CD8-positive, alpha-beta memory T cell (primary cell): Measurements from ENCODE around the gene KLRC4. TPM values are rescaled to one million over a fixed set of nuclear protein-coding genes. Genes with fewer than 3 reads are reported as not detected.
A peak's percentile ranks its signal among the peaks of the same experiment; 100 is the strongest.
"Not testable (repeated sequence)": the region's sequence is repeated elsewhere in the genome, so short reads cannot be mapped to it uniquely, and the experiment has no call there.

Source experiments
- CTCF ChIA-PET: fragments of 350-600 bp; sonication (Branson Sonifier 250); formaldehyde crosslinking; loops from one replicate; lab custom pipeline; 2021; ENCODE audit warnings: antibody characterized with exemption; lab: Charles Lee
- POLR2A ChIA-PET: fragments of 350-600 bp; sonication (Branson Sonifier 250); formaldehyde crosslinking; loops from one replicate; lab custom pipeline; 2021; ENCODE audit warnings: antibody characterized with exemption; lab: Charles Lee
- DNase-seq, 5 donors: peaks; one replicate each; pipeline versions ENCODE4 v3.0.0 to v3.0.0-alpha.2; 2020 to 2022; ENCODE audit warnings: mixed read lengths in 1 of 5
- H3K27ac ChIP-seq: one replicate; pipeline ENCODE4 v1.7.0; 2013; ENCODE audit warnings: low read depth, mild to moderate bottlenecking, low read length, moderate library complexity
- H3K27me3 ChIP-seq: 2 replicates; pipeline ENCODE4 v1.7.0; 2013; ENCODE audit warnings: low read length, mild to moderate bottlenecking; ENCODE audit not compliant: insufficient read depth, poor library complexity, severe bottlenecking
- H3K36me3 ChIP-seq: 2 replicates; pipeline ENCODE4 v1.7.0; 2013; ENCODE audit warnings: mild to moderate bottlenecking, low read length, moderate library complexity; ENCODE audit not compliant: insufficient read depth
- H3K4me1 ChIP-seq: 2 replicates; pipeline ENCODE4 v1.7.0; 2013; ENCODE audit warnings: mild to moderate bottlenecking, low read length, moderate library complexity; ENCODE audit not compliant: insufficient read depth
- H3K4me3 ChIP-seq: 2 replicates; pipeline ENCODE4 v1.7.0; 2013; ENCODE audit warnings: mild to moderate bottlenecking, low read length
- H3K9me3 ChIP-seq: 2 replicates; pipeline ENCODE4 v1.7.0; 2013; ENCODE audit warnings: mild to moderate bottlenecking, low read length
- H3K27ac Mint-ChIP-seq, 8 donors: one replicate each; pipeline ENCODE4 v1.8.0; 2020 to 2021; ENCODE audit warnings: mixed read lengths in 8 of 8, mild to moderate bottlenecking in 6 of 8, inconsistent platforms in 3 of 8, moderate library complexity in 3 of 8
- H3K27me3 Mint-ChIP-seq, 2 donors: one replicate each; pipeline ENCODE4 v1.8.0; 2020 to 2021; ENCODE audit warnings: mixed read lengths in 2 of 2, mild to moderate bottlenecking in 1 of 2, moderate library complexity in 1 of 2
- H3K36me3 Mint-ChIP-seq, 3 donors: one replicate each; pipeline ENCODE4 v1.8.0; 2020 to 2021; ENCODE audit warnings: mixed read lengths in 3 of 3, inconsistent platforms in 1 of 3, mild to moderate bottlenecking in 1 of 3
- H3K4me1 Mint-ChIP-seq, 3 donors: one replicate each; pipeline ENCODE4 v1.8.0; 2020 to 2021; ENCODE audit warnings: mixed read lengths in 3 of 3, inconsistent platforms in 1 of 3, mild to moderate bottlenecking in 1 of 3
- H3K4me3 Mint-ChIP-seq, 7 donors: one replicate each; pipeline ENCODE4 v1.8.0; 2020 to 2021; ENCODE audit warnings: mixed read lengths in 7 of 7, mild to moderate bottlenecking in 6 of 7, moderate library complexity in 4 of 7, inconsistent platforms in 2 of 7
- H3K9me3 Mint-ChIP-seq, 5 donors: one replicate each; pipeline ENCODE4 v1.8.0; 2020 to 2022; ENCODE audit warnings: mixed read lengths in 5 of 5, mild to moderate bottlenecking in 3 of 5, moderate library complexity in 2 of 5, inconsistent platforms in 1 of 5
- polyA plus RNA-seq: library from polyadenylated mRNA; unstranded; fragments of 300-500 nt; fragmentation: Illumina TruSeq; gene quantifications from one replicate; pipeline ENCODE4 v1.2.3, GENCODE V29; 2021
- total RNA-seq, 2 experiments: library from RNA; stranded (reverse); gene quantifications; one replicate each; pipeline ENCODE4 v1.2.3, GENCODE V29; 2021

The KLRC4 gene
- total and polyA plus RNA-seq, 3 experiments from 2014 or later, result 3.4 to 16.2 (median 10.7) TPM

- CTCF ChIA-PET, H3K36me3 Mint-ChIP-seq, H3K4me1 Mint-ChIP-seq, H3K4me3 Mint-ChIP-seq, H3K27me3 ChIP-seq, H3K27ac ChIP-seq, H3K9me3 Mint-ChIP-seq, H3K27me3 Mint-ChIP-seq, POLR2A ChIA-PET, H3K9me3 ChIP-seq, DNase-seq, H3K4me3 ChIP-seq, H3K27ac Mint-ChIP-seq, H3K4me1 ChIP-seq, H3K36me3 ChIP-seq: not testable (repeated sequence)
These were observed 12.6 kb upstream of the KLRC4 start for GRCh38 chr12:10422159-10422558.

GRCh38 chr12:10420334-10420733, 10.8 kb upstream of the KLRC4 start, which contains the start of gene KLRC3:
KLRC3 (minus strand) TSS chr12:10420595; CDS start chr12:10420550, 45 bp downstream.
- CTCF ChIA-PET, DNase-seq, H3K4me3 ChIP-seq, H3K27me3 ChIP-seq, H3K9me3 Mint-ChIP-seq, H3K27me3 Mint-ChIP-seq, H3K4me1 ChIP-seq, H3K9me3 ChIP-seq, H3K4me1 Mint-ChIP-seq, POLR2A ChIA-PET, H3K27ac ChIP-seq, H3K36me3 Mint-ChIP-seq, H3K36me3 ChIP-seq: not testable (repeated sequence)
- peak within 1 kb of the TSS in 2 of 8 donors; percentile 10 to 51 for H3K27ac Mint-ChIP-seq
- peak within 1 kb of the TSS; percentile 44 to 84 (median 68) for H3K4me3 Mint-ChIP-seq

- Mint-ChIP-seq H3K27ac (peak overlapping the region; percentile 5 to 94 (median 81)), H3K4me1 (peaks cover 12 to 31% (median 26%) of the 10 kb centered on the region in 3 donors), H3K4me3 (peak overlapping the region; percentile 86 to 98 (median 88)), H3K9me3 (no peaks in the 10 kb centered on the region), H3K36me3 (peaks cover 9 to 46% (median 32%) of the 10 kb centered on the region in 3 donors), H3K27me3 (no peaks in the 10 kb centered on the region)
- Histone ChIP-seq H3K9me3 (no peaks in the 10 kb centered on the region), H3K4me1 (no peaks in the 10 kb centered on the region), H3K4me3 (peak overlapping the region; percentile 47), H3K27me3 (no peaks in the 10 kb centered on the region), H3K36me3 (no peaks in the 10 kb centered on the region), H3K27ac (peak overlapping the region; percentile 64)
- DNase-seq, result peak in 1 of 5 donors; percentile 44
- ChIA-PET POLR2A (interaction anchor here (0.7 to 1.1 kb wide), 5 partner anchors 11 to 196 kb away, joined by 3 to 6 read pairs (median 3); no protein-coding TSS in a partner anchor), CTCF (interaction anchor here (0.9 to 1.5 kb wide), 2 partner anchors 171 to 172 kb away, joined by 3 to 4 read pairs; no protein-coding TSS in a partner anchor)
These were observed 715 bp downstream of the KLRC4 start for GRCh38 chr12:10408842-10409241.

- Mint-ChIP-seq H3K27me3 (no peaks in the 10 kb centered on the region), H3K36me3 (peaks cover 9 to 56% (median 36%) of the 10 kb centered on the region in 3 donors), H3K4me1 (peaks cover 17 to 39% (median 36%) of the 10 kb centered on the region in 3 donors), H3K27ac (peak overlapping the region in 7 of 8 donors; percentile 3 to 89 (median 77)), H3K4me3 (peak overlapping the region; percentile 74 to 95 (median 89)), H3K9me3 (no peaks in the 10 kb centered on the region)
- Histone ChIP-seq H3K36me3 (no peaks in the 10 kb centered on the region), H3K27ac (peak overlapping the region; percentile 44), H3K4me1 (no peaks in the 10 kb centered on the region), H3K27me3 (no peaks in the 10 kb centered on the region), H3K4me3 (peak overlapping the region; percentile 59), H3K9me3 (no peaks in the 10 kb centered on the region)
- DNase-seq, result no peak
- POLR2A ChIA-PET, result interaction anchor here (1.4 to 1.6 kb wide), 2 partner anchors 11 to 12 kb away, joined by 4 to 5 read pairs; no protein-coding TSS in a partner anchor
- CTCF ChIA-PET, result interaction anchor here (1.0 to 1.5 kb wide), 4 partner anchors 14 to 171 kb away, joined by 3 to 4 read pairs (median 4); no protein-coding TSS in a partner anchor
These were observed 2.8 kb downstream of the KLRC4 start for GRCh38 chr12:10406725-10407124.

- Mint-ChIP-seq H3K27me3 (no peaks in the 10 kb centered on the region), H3K9me3 (no peaks in the 10 kb centered on the region), H3K4me3 (peak overlapping the region; percentile 58 to 85 (median 77)), H3K27ac (peak overlapping the region in 7 of 8 donors; percentile 6 to 85 (median 54)), H3K36me3 (peaks cover 9 to 68% (median 39%) of the 10 kb centered on the region in 3 donors), H3K4me1 (peaks cover 25 to 44% (median 40%) of the 10 kb centered on the region in 3 donors)
- no peak for DNase-seq
- no peak overlapping the region for H3K27ac ChIP-seq
- ChIA-PET CTCF (interaction anchor here (0.9 to 1.7 kb wide), 3 partner anchors 9 to 40 kb away, joined by 3 to 4 read pairs (median 3); no protein-coding TSS in a partner anchor), POLR2A (interaction anchor here (0.8 kb wide), 1 partner anchor 170 kb away, joined by 3 read pairs; no protein-coding TSS in a partner anchor)
- no peaks in the 10 kb centered on the region for H3K36me3 ChIP-seq
- no peaks in the 10 kb centered on the region for H3K27me3 ChIP-seq
- H3K9me3 ChIP-seq, result no peaks in the 10 kb centered on the region
- peak overlapping the region; percentile 29 for H3K4me3 ChIP-seq
- peaks cover under 1% of the 10 kb centered on the region for H3K4me1 ChIP-seq
These were observed 4.3 kb downstream of the KLRC4 start for GRCh38 chr12:10405294-10405693.

GRCh38 chr12:10404798-10405197, 4.8 kb downstream of the KLRC4 start:
- peak overlapping the region; percentile 58 to 85 (median 77) for H3K4me3 Mint-ChIP-seq
- peaks cover 9 to 73% (median 39%) of the 10 kb centered on the region in 3 donors for H3K36me3 Mint-ChIP-seq
- Histone ChIP-seq H3K27ac (no peak overlapping the region), H3K27me3 (no peaks in the 10 kb centered on the region), H3K4me1 (peaks cover 6% of the 10 kb centered on the region), H3K4me3 (peak overlapping the region; percentile 4), H3K9me3 (no peaks in the 10 kb centered on the region), H3K36me3 (no peaks in the 10 kb centered on the region)
- ChIA-PET CTCF (interaction anchor here (0.9 to 1.7 kb wide), 3 partner anchors 8 to 40 kb away, joined by 3 to 4 read pairs (median 3); no protein-coding TSS in a partner anchor), POLR2A (interaction anchor here (0.8 kb wide), 1 partner anchor 169 kb away, joined by 3 read pairs; no protein-coding TSS in a partner anchor)
- no peak for DNase-seq
- H3K27ac Mint-ChIP-seq, result peak overlapping the region in 7 of 8 donors; percentile 6 to 85 (median 54)
- H3K9me3 Mint-ChIP-seq, result no peaks in the 10 kb centered on the region
- H3K4me1 Mint-ChIP-seq, result peaks cover 29 to 47% (median 43%) of the 10 kb centered on the region in 3 donors
- no peaks in the 10 kb centered on the region for H3K27me3 Mint-ChIP-seq

- DNase-seq, result peak in 1 of 5 donors; percentile 39
- H3K4me3 Mint-ChIP-seq, result peak overlapping the region; percentile 44 to 87 (median 70)
- Histone ChIP-seq H3K36me3 (no peaks in the 10 kb centered on the region), H3K4me1 (peaks cover 6% of the 10 kb centered on the region), H3K27me3 (no peaks in the 10 kb centered on the region), H3K9me3 (no peaks in the 10 kb centered on the region), H3K27ac (no peak overlapping the region), H3K4me3 (peak overlapping the region; percentile 11)
- peaks cover 38 to 66% (median 60%) of the 10 kb centered on the region in 3 donors for H3K4me1 Mint-ChIP-seq
- H3K27ac Mint-ChIP-seq, result peak overlapping the region; percentile 23 to 87 (median 68)
- POLR2A ChIA-PET, result interaction anchor here (0.6 kb wide), 1 partner anchor 62 kb away, joined by 4 read pairs; no protein-coding TSS in a partner anchor
- H3K27me3 Mint-ChIP-seq, result no peaks in the 10 kb centered on the region
- CTCF ChIA-PET, result interaction anchor here (1.2 kb wide), 1 partner anchor 35 kb away, joined by 4 read pairs; no protein-coding TSS in a partner anchor
- H3K36me3 Mint-ChIP-seq, result peaks cover 10 to 61% (median 23%) of the 10 kb centered on the region in 3 donors
- H3K9me3 Mint-ChIP-seq, result no peaks in the 10 kb centered on the region
These were observed 8.7 kb downstream of the KLRC4 start for GRCh38 chr12:10400829-10401228.
